ENCODE data around the gene ERICH2.

GRCh38 chr2:170774074-170774473 is 3.9 kb downstream of the ERICH2 start:
- TF ChIP-seq TCF12 (IDR thresholded peaks at IDR 0.05) (no peak), REST (IDR thresholded peaks at IDR 0.05; ENCODE audit: low read depth, low read length) (no peak), EZH2phosphoT487 (IDR thresholded peaks at IDR 0.05; ENCODE audit: borderline replicate concordance, low read depth) (no peak)
- TF ChIP-seq, protein P1, sequence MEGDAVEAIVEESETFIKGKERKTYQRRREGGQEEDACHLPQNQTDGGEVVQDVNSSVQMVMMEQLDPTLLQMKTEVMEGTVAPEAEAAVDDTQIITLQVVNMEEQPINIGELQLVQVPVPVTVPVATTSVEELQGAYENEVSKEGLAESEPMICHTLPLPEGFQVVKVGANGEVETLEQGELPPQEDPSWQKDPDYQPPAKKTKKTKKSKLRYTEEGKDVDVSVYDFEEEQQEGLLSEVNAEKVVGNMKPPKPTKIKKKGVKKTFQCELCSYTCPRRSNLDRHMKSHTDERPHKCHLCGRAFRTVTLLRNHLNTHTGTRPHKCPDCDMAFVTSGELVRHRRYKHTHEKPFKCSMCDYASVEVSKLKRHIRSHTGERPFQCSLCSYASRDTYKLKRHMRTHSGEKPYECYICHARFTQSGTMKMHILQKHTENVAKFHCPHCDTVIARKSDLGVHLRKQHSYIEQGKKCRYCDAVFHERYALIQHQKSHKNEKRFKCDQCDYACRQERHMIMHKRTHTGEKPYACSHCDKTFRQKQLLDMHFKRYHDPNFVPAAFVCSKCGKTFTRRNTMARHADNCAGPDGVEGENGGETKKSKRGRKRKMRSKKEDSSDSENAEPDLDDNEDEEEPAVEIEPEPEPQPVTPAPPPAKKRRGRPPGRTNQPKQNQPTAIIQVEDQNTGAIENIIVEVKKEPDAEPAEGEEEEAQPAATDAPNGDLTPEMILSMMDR (IDR thresholded peaks at IDR 0.05) = no peak
- TF ChIP-seq, protein P2, sequence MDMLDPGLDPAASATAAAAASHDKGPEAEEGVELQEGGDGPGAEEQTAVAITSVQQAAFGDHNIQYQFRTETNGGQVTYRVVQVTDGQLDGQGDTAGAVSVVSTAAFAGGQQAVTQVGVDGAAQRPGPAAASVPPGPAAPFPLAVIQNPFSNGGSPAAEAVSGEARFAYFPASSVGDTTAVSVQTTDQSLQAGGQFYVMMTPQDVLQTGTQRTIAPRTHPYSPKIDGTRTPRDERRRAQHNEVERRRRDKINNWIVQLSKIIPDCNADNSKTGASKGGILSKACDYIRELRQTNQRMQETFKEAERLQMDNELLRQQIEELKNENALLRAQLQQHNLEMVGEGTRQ (IDR thresholded peaks at IDR 0.05; ENCODE audit: borderline replicate concordance, low read depth, low read length) = no peak
- TF ChIP-seq, protein P3, sequence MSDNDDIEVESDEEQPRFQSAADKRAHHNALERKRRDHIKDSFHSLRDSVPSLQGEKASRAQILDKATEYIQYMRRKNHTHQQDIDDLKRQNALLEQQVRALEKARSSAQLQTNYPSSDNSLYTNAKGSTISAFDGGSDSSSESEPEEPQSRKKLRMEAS (IDR thresholded peaks at IDR 0.05; ENCODE audit: low read depth) = no peak

Data from SK-N-SH (cell line).